Measurements from ENCODE around the gene SLC6A19. TPM values are rescaled to one million over a fixed set of nuclear protein-coding genes. Genes with fewer than 3 reads are reported as not detected.
A peak's percentile ranks its signal among the peaks of the same experiment; 100 is the strongest.

The SLC6A19 gene
- total and polyA plus RNA-seq, 9 of the 15 experiments (the other 6 are each of a cell fraction or from before 2014, with no cell fraction given): 0.03 to 1.6 (median 0.59) TPM

DNA sequence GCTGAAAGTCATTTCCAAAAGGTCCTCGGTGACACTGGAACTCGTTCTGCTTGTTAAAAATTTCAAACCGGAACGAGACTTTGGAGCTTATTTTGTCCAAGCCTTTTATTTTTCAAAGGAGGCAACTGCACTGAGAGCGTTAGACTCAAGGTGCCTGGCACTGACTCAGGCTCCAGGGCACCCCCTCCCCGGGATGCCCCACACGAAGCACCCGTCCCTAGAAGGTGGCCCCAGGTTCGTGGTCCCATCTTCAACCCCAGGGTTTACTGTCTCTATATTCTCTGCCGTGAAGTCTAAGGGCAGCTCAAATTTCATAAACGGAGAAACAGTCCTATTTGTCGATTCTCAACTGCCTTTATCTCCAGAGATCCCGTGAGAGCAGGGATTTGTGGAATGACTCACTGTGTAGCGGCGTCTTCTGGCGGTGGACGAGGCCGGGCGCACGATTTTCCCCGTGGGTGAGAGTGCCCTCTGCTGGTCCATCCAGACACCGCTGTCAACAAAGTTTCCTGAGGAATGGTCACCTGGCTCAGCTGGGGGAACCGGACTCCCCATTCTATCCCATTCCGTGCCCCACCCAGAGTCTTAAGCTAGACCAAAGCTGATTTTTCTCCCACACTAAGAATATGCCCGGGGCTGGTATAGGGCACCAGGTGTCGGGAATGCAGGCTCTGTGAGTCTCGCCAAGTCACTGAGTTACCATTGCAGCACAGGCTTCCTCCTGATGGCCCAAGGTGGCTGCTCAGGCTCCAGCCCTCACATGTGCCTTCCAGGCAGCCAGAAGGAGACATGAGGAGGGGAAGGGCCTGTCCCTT, 27.1 kb upstream of the SLC6A19 start (continued):
- TF ChIP-seq, protein P1, sequence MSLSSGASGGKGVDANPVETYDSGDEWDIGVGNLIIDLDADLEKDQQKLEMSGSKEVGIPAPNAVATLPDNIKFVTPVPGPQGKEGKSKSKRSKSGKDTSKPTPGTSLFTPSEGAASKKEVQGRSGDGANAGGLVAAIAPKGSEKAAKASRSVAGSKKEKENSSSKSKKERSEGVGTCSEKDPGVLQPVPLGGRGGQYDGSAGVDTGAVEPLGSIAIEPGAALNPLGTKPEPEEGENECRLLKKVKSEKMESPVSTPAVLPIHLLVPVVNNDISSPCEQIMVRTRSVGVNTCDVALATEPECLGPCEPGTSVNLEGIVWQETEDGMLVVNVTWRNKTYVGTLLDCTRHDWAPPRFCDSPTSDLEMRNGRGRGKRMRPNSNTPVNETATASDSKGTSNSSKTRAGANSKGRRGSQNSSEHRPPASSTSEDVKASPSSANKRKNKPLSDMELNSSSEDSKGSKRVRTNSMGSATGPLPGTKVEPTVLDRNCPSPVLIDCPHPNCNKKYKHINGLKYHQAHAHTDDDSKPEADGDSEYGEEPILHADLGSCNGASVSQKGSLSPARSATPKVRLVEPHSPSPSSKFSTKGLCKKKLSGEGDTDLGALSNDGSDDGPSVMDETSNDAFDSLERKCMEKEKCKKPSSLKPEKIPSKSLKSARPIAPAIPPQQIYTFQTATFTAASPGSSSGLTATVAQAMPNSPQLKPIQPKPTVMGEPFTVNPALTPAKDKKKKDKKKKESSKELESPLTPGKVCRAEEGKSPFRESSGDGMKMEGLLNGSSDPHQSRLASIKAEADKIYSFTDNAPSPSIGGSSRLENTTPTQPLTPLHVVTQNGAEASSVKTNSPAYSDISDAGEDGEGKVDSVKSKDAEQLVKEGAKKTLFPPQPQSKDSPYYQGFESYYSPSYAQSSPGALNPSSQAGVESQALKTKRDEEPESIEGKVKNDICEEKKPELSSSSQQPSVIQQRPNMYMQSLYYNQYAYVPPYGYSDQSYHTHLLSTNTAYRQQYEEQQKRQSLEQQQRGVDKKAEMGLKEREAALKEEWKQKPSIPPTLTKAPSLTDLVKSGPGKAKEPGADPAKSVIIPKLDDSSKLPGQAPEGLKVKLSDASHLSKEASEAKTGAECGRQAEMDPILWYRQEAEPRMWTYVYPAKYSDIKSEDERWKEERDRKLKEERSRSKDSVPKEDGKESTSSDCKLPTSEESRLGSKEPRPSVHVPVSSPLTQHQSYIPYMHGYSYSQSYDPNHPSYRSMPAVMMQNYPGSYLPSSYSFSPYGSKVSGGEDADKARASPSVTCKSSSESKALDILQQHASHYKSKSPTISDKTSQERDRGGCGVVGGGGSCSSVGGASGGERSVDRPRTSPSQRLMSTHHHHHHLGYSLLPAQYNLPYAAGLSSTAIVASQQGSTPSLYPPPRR (CRISPR knock-in tag; IDR thresholded peaks at IDR 0.05; ENCODE audit: borderline replicate concordance): no peak
- TF ChIP-seq LARP7 (IDR thresholded peaks at IDR 0.05): no peak
- TF ChIP-seq MYC (IDR thresholded peaks at IDR 0.05; ENCODE audit: low read depth, low read length): peak; percentile 74
- no peak for TF ChIP-seq MYC (CRISPR knock-in tag; IDR thresholded peaks at IDR 0.05; ENCODE audit: borderline replicate concordance, low read depth)
- TF ChIP-seq, protein P2, sequence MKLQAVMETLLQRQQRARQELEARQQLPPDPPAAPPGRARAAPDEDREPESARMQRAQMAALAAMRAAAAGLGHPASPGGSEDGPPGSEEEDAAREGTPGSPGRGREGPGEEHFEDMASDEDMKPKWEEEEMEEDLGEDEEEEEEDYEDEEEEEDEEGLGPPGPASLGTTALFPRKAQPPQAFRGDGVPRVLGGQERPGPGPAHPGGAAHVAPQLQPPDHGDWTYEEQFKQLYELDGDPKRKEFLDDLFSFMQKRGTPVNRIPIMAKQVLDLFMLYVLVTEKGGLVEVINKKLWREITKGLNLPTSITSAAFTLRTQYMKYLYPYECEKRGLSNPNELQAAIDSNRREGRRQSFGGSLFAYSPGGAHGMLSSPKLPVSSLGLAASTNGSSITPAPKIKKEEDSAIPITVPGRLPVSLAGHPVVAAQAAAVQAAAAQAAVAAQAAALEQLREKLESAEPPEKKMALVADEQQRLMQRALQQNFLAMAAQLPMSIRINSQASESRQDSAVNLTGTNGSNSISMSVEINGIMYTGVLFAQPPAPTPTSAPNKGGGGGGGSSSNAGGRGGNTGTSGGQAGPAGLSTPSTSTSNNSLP (IDR thresholded peaks at IDR 0.05; ENCODE audit: borderline replicate concordance, low read depth, low read length): 0 out of 2 replicates have a peak, but pooled peaks have one; percentile 26
- no peak for TF ChIP-seq TSC22D4 (tag; IDR thresholded peaks at IDR 0.05)
- peak; percentile 82 to 84 for TF ChIP-seq RAD21 (CRISPR knock-in tag; conservative IDR thresholded peaks at IDR 0.05 in 1 of 2, IDR thresholded peaks at IDR 0.05 in 1 of 2)
- no peak for TF ChIP-seq ASH1L (IDR thresholded peaks at IDR 0.05; ENCODE audit: borderline replicate concordance, low read depth, partially characterized antibody)
- peak; percentile 77 for TF ChIP-seq SMC3 (conservative IDR thresholded peaks at IDR 0.05; ENCODE audit: insufficient read depth, low read depth, low read length)
- no peak for TF ChIP-seq NFIX (CRISPR knock-in tag; IDR thresholded peaks at IDR 0.05; ENCODE audit: low read depth)
- TF ChIP-seq ZNF133 (CRISPR knock-in tag; IDR thresholded peaks at IDR 0.05): no peak
- peak; percentile 57 for TF ChIP-seq GATA2 (CRISPR knock-in tag; IDR thresholded peaks at IDR 0.05)
- no peak for TF ChIP-seq RHOXF2B (CRISPR knock-in tag; conservative IDR thresholded peaks at IDR 0.05)
- TF ChIP-seq, protein P3, sequence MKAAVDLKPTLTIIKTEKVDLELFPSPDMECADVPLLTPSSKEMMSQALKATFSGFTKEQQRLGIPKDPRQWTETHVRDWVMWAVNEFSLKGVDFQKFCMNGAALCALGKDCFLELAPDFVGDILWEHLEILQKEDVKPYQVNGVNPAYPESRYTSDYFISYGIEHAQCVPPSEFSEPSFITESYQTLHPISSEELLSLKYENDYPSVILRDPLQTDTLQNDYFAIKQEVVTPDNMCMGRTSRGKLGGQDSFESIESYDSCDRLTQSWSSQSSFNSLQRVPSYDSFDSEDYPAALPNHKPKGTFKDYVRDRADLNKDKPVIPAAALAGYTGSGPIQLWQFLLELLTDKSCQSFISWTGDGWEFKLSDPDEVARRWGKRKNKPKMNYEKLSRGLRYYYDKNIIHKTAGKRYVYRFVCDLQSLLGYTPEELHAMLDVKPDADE (conservative IDR thresholded peaks at IDR 0.05; ENCODE audit: control insufficient read depth, low read depth, low read length): no peak
- no peak for TF ChIP-seq ILF3 (IDR thresholded peaks at IDR 0.05; ENCODE audit: borderline replicate concordance)
- no peak for TF ChIP-seq C11orf30 (IDR thresholded peaks at IDR 0.05; ENCODE audit: low read depth)
- TF ChIP-seq, protein P4, sequence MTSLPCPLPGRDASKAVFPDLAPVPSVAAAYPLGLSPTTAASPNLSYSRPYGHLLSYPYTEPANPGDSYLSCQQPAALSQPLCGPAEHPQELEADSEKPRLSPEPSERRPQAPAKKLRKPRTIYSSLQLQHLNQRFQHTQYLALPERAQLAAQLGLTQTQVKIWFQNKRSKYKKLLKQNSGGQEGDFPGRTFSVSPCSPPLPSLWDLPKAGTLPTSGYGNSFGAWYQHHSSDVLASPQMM (CRISPR knock-in tag; IDR thresholded peaks at IDR 0.05): no peak
- TF ChIP-seq ZEB2 (IDR thresholded peaks at IDR 0.05): no peak
- no peak for TF ChIP-seq ZBTB7A (IDR thresholded peaks at IDR 0.05; ENCODE audit: borderline replicate concordance, control insufficient read depth, low read depth, low read length)
- TF ChIP-seq TCF3 (CRISPR knock-in tag; IDR thresholded peaks at IDR 0.05): 0 out of 2 replicates have a peak, but pooled peaks have one; percentile 21

Data from K562 (cell line).